Measurements from ENCODE around the gene NAV2. TPM values are rescaled to one million over a fixed set of nuclear protein-coding genes. Genes with fewer than 3 reads are reported as not detected.

The NAV2 gene
- polyA plus RNA-seq, 1 donor (not counting 4 experiments of a cell fraction or from before 2014, with no cell fraction given), result 4.0 TPM

- FAIRE-seq, result no peak
- no peak for DNase-seq (ENCODE audit: low read depth, low spot score)
- Histone ChIP-seq H3K9me3 (ENCODE audit: control insufficient read depth, low read depth, low read length) (no peaks in the 10 kb centered on the region), H3K36me3 (ENCODE audit: control insufficient read depth in 2 of 2, extremely low read depth in 1 of 2, insufficient read depth in 2 of 2, low read length in 2 of 2) (no peaks in the 10 kb centered on the region), H3K27ac (ENCODE audit: control insufficient read depth, insufficient read depth, low read length) (no peak overlapping the region), H3K4me3 (ENCODE audit: control insufficient read depth in 2 of 3, extremely low read depth in 1 of 3, insufficient read depth in 2 of 3, low read depth in 1 of 3, low read length in 3 of 3) (no peak overlapping the region), H3K9me1 (ENCODE audit: control insufficient read depth, extremely low read depth, insufficient read depth, low read length) (no peaks in the 10 kb centered on the region), H3K27me3 (ENCODE audit: control insufficient read depth, extremely low read depth, insufficient read depth, low read length) (no peaks in the 10 kb centered on the region), H3K4me2 (ENCODE audit: control insufficient read depth, extremely low read depth, insufficient read depth, low read depth, low read length) (no peak overlapping the region), H4K20me1 (ENCODE audit: control insufficient read depth, extremely low read depth, insufficient read depth, low read length) (no peaks in the 10 kb centered on the region), H3K9ac (ENCODE audit: control insufficient read depth, extremely low read depth, insufficient read depth, low read length) (no peak overlapping the region), H3K4me1 (ENCODE audit: control insufficient read depth, extremely low read depth, insufficient read depth, low read length) (peaks cover 3% of the 10 kb centered on the region), H3K79me2 (ENCODE audit: control insufficient read depth, insufficient read depth, low read length) (no peaks in the 10 kb centered on the region), H2AFZ (ENCODE audit: control insufficient read depth, low read length) (no peak overlapping the region)
- dilution Hi-C loops (cut with MboI; ENCODE audit: extremely low pct_ligation_motif_present, low sequenced_read_pairs), result no loop called here
- TF ChIP-seq CTCF (optimal IDR thresholded peaks at IDR 0.05 in 1 of 3, IDR thresholded peaks at IDR 0.05 in 1 of 3, conservative IDR thresholded peaks at IDR 0.05 in 1 of 3; ENCODE audit: extremely low read depth in 1 of 3, insufficient read depth in 2 of 3, low read length in 3 of 3) (no peak), EZH2 (IDR thresholded peaks at IDR 0.05; ENCODE audit: low read length) (no peak)
These were observed 153.4 kb downstream of the NAV2 start for GRCh38 chr11:19866037-19866436.

GRCh38 chr11:19866521-19866920, 153.9 kb downstream of the NAV2 start:
- FAIRE-seq (no peak), DNase-seq (ENCODE audit: low read depth, low spot score) (no peak)
- Histone ChIP-seq H3K36me3 (ENCODE audit: control insufficient read depth in 2 of 2, extremely low read depth in 1 of 2, insufficient read depth in 2 of 2, low read length in 2 of 2) (no peaks in the 10 kb centered on the region), H3K79me2 (ENCODE audit: control insufficient read depth, insufficient read depth, low read length) (no peaks in the 10 kb centered on the region), H3K9me1 (ENCODE audit: control insufficient read depth, extremely low read depth, insufficient read depth, low read length) (no peaks in the 10 kb centered on the region), H3K4me2 (ENCODE audit: control insufficient read depth, extremely low read depth, insufficient read depth, low read depth, low read length) (no peak overlapping the region), H3K27ac (ENCODE audit: control insufficient read depth, insufficient read depth, low read length) (no peak overlapping the region), H2AFZ (ENCODE audit: control insufficient read depth, low read length) (no peak overlapping the region), H3K4me3 (ENCODE audit: control insufficient read depth in 2 of 3, extremely low read depth in 1 of 3, insufficient read depth in 2 of 3, low read depth in 1 of 3, low read length in 3 of 3) (no peak overlapping the region), H3K27me3 (ENCODE audit: control insufficient read depth, extremely low read depth, insufficient read depth, low read length) (no peaks in the 10 kb centered on the region), H4K20me1 (ENCODE audit: control insufficient read depth, extremely low read depth, insufficient read depth, low read length) (no peaks in the 10 kb centered on the region), H3K9ac (ENCODE audit: control insufficient read depth, extremely low read depth, insufficient read depth, low read length) (no peak overlapping the region), H3K4me1 (ENCODE audit: control insufficient read depth, extremely low read depth, insufficient read depth, low read length) (peaks cover 3% of the 10 kb centered on the region), H3K9me3 (ENCODE audit: control insufficient read depth, low read depth, low read length) (no peaks in the 10 kb centered on the region)
- TF ChIP-seq CTCF (optimal IDR thresholded peaks at IDR 0.05 in 1 of 3, IDR thresholded peaks at IDR 0.05 in 1 of 3, conservative IDR thresholded peaks at IDR 0.05 in 1 of 3; ENCODE audit: extremely low read depth in 1 of 3, insufficient read depth in 2 of 3, low read length in 3 of 3) (no peak), EZH2 (IDR thresholded peaks at IDR 0.05; ENCODE audit: low read length) (no peak)
- dilution Hi-C loops (cut with MboI; ENCODE audit: extremely low pct_ligation_motif_present, low sequenced_read_pairs), result no loop called here
